Neural cell (in vitro differentiated cells): ENCODE measurements around the gene LIMK1. TPM values are rescaled to one million over a fixed set of nuclear protein-coding genes. Genes with fewer than 3 reads are reported as not detected.

Source experiments
- H2AFZ ChIP-seq: fragments of 200-600, 300-800 bp; sonication (generic), shearing (Covaris generic); 2 replicates; pipeline ENCODE4 v1.6.0; 2014; ENCODE audit warnings: low read depth, mild to moderate bottlenecking, antibody characterized with exemption, low read length, moderate library complexity
- H3F3A ChIP-seq: fragments of 200-600 bp; shearing (Covaris generic); 2 replicates; pipeline ENCODE4 v1.6.1; 2016; ENCODE audit warnings: mild to moderate bottlenecking, moderate library complexity, mixed read lengths, antibody characterized with exemption, low read length; ENCODE audit not compliant: insufficient read depth, poor library complexity, severe bottlenecking
- H3K27ac ChIP-seq: fragments of 200-600, 300-800 bp; sonication (generic), shearing (Covaris generic); 2 replicates; pipeline ENCODE4 v1.5.1; 2014; ENCODE audit warnings: mild to moderate bottlenecking, low read length, moderate library complexity
- H3K27me3 ChIP-seq: fragments of 300-800, 200-600 bp; sonication (generic), shearing (Covaris generic); 2 replicates; pipeline ENCODE4 v1.6.0; 2014; ENCODE audit warnings: mild to moderate bottlenecking, low read depth, low read length, moderate library complexity; ENCODE audit not compliant: insufficient read depth
- H3K36me3 ChIP-seq: fragments of 300-800, 200-600 bp; sonication (generic), shearing (Covaris generic); 2 replicates; pipeline ENCODE4 v1.5.1; 2014; ENCODE audit warnings: mild to moderate bottlenecking, antibody characterized with exemption, low read length, moderate library complexity; ENCODE audit not compliant: insufficient read depth
- H3K4me2 ChIP-seq: fragments of 300-800, 200-600 bp; sonication (generic), shearing (Covaris generic); 2 replicates; pipeline ENCODE4 v1.6.0; 2014; ENCODE audit warnings: mild to moderate bottlenecking, low read length
- H3K4me3 ChIP-seq: fragments of 300-800, 200-600 bp; sonication (generic), shearing (Covaris generic); 2 replicates; pipeline ENCODE4 v1.5.1; 2014; ENCODE audit warnings: mild to moderate bottlenecking, low read length, moderate library complexity
- H3K79me2 ChIP-seq: fragments of 200-600 bp; shearing (Covaris generic); replicated peaks from 2 replicates; pipeline ENCODE4 v1.6.0; 2014; ENCODE audit warnings: mild to moderate bottlenecking, low read length, moderate library complexity; ENCODE audit not compliant: insufficient read depth
- H3K9ac ChIP-seq: fragments of 300-800, 200-600 bp; sonication (generic), shearing (Covaris generic); 2 replicates; pipeline ENCODE4 v1.6.1; 2016; ENCODE audit warnings: mild to moderate bottlenecking, low read length, mixed read lengths
- H3K9me2 ChIP-seq: fragments of 200-600 bp; shearing (Covaris generic); 2 replicates; pipeline ENCODE4 v1.6.1; 2016; ENCODE audit warnings: mild to moderate bottlenecking, low read length, mixed read lengths; ENCODE audit not compliant: insufficient read depth
- H3K9me3 ChIP-seq: fragments of 200-600, 300-800 bp; sonication (generic), shearing (Covaris generic); 2 replicates; pipeline ENCODE4 v1.6.1; 2016; ENCODE audit warnings: mild to moderate bottlenecking, mixed run types, low read length, moderate library complexity, mixed read lengths
- H4K20me1 ChIP-seq: fragments of 200-600 bp; shearing (Covaris generic); 2 replicates; pipeline ENCODE4 v1.6.1; 2016; ENCODE audit warnings: mild to moderate bottlenecking, mixed run types; ENCODE audit not compliant: insufficient read depth
- CTCF ChIP-seq: fragments of 450-650 bp; IDR thresholded peaks from 2 replicates; pipeline ENCODE4 v1.5.1; 2014; ENCODE audit warnings: antibody characterized with exemption, mild to moderate bottlenecking, moderate library complexity; ENCODE audit not compliant: poor library complexity, severe bottlenecking
- EP300 ChIP-seq: fragments of 450-650 bp; conservative IDR thresholded peaks from 2 replicates; pipeline ENCODE4 v1.6.1; 2014; ENCODE audit warnings: antibody characterized with exemption, mild to moderate bottlenecking, moderate library complexity; ENCODE audit not compliant: poor library complexity, severe bottlenecking
- EZH2 ChIP-seq: fragments of 200-600, 300-800 bp; shearing (Covaris generic), sonication (generic); IDR thresholded peaks from 2 replicates; pipeline ENCODE4 v1.6.1; 2014; ENCODE audit warnings: antibody characterized with exemption, low read length, borderline replicate concordance, mild to moderate bottlenecking; ENCODE audit not compliant: insufficient read depth, poor library complexity, severe bottlenecking
- MXI1 ChIP-seq: fragments of 450-650 bp; conservative IDR thresholded peaks from 2 replicates; pipeline ENCODE4 v1.6.1; 2014; ENCODE audit warnings: antibody characterized with exemption, mild to moderate bottlenecking; ENCODE audit not compliant: poor library complexity, severe bottlenecking
- POLR2AphosphoS5 ChIP-seq: IDR thresholded peaks from 2 replicates; pipeline ENCODE4 v1.6.1; 2012
- RAD21 ChIP-seq: fragments of 450-650 bp; conservative IDR thresholded peaks from 2 replicates; pipeline ENCODE4 v1.6.1; 2014; ENCODE audit warnings: antibody characterized with exemption, mild to moderate bottlenecking, moderate library complexity
- REST ChIP-seq: IDR thresholded peaks from 2 replicates; pipeline ENCODE4 v1.6.1; 2012; ENCODE audit warnings: borderline replicate concordance
- SMC3 ChIP-seq: fragments of 450-650 bp; conservative IDR thresholded peaks from 2 replicates; pipeline ENCODE4 v1.6.1; 2014; ENCODE audit warnings: antibody characterized with exemption, mild to moderate bottlenecking, moderate library complexity; ENCODE audit not compliant: poor library complexity
- TAF1 ChIP-seq: IDR thresholded peaks from 2 replicates; pipeline ENCODE4 v1.6.1; 2012; ENCODE audit warnings: low read depth
- polyA plus RNA-seq: library from polyadenylated mRNA; depleted of rRNA; stranded (reverse); fragments of >200 nt; gene quantifications from 2 replicates; pipeline ENCODE4 v1.2.3, GENCODE V29; 2014

The LIMK1 gene
- polyA plus RNA-seq, 1 donor from 2014 or later: 21.1 TPM

GRCh38 chr7:74057216-74057925 lies 26.2 kb upstream of the LIMK1 start:
- no peak overlapping the region for H3K9ac ChIP-seq

GRCh38 chr7:74057987-74058386 lies 25.6 kb upstream of the LIMK1 start:
- no peak overlapping the region for H3K4me3 ChIP-seq
- H4K20me1 ChIP-seq: no peaks in the 10 kb centered on the region
- H3K9ac ChIP-seq: no peak overlapping the region
- no peaks in the 10 kb centered on the region for H3K9me2 ChIP-seq
- H3K27ac ChIP-seq: no peak overlapping the region
- H3K79me2 ChIP-seq: no peaks in the 10 kb centered on the region
- H3K36me3 ChIP-seq: no peaks in the 10 kb centered on the region
- no peaks in the 10 kb centered on the region for H3K27me3 ChIP-seq
- no peak overlapping the region for H3K4me2 ChIP-seq
- H3F3A ChIP-seq: no peaks in the 10 kb centered on the region
- H3K9me3 ChIP-seq: no peaks in the 10 kb centered on the region
- no peak overlapping the region for H2AFZ ChIP-seq
- TF ChIP-seq SMC3 (no peak), MXI1 (no peak), RAD21 (no peak), CTCF (no peak), REST (no peak), POLR2AphosphoS5 (no peak)

More at GRCh38 chr7:74057216-74057925, 26.2 kb upstream of the LIMK1 start:
- no peaks in the 10 kb centered on the region for H3K79me2 ChIP-seq
- H3K27me3 ChIP-seq: no peaks in the 10 kb centered on the region
- no peaks in the 10 kb centered on the region for H4K20me1 ChIP-seq
- H2AFZ ChIP-seq: no peak overlapping the region
- no peak overlapping the region for H3K27ac ChIP-seq
- H3K36me3 ChIP-seq: no peaks in the 10 kb centered on the region
- H3F3A ChIP-seq: no peaks in the 10 kb centered on the region
- no peak overlapping the region for H3K4me3 ChIP-seq
- TF ChIP-seq SMC3: no peak
- TF ChIP-seq MXI1: no peak
- TF ChIP-seq CTCF: no peak
- TF ChIP-seq EZH2: no peak
- TF ChIP-seq POLR2AphosphoS5: no peak
- no peak for TF ChIP-seq RAD21
- no peak for TF ChIP-seq TAF1
- no peak for TF ChIP-seq REST
- TF ChIP-seq EP300: no peak
- no peak overlapping the region for H3K4me2 ChIP-seq
- H3K9me2 ChIP-seq: no peaks in the 10 kb centered on the region
- no peaks in the 10 kb centered on the region for H3K9me3 ChIP-seq
